HuH-7 (cell line): ENCODE data around the gene ADGRB3.
"Not testable (repeated sequence)": the region's sequence is repeated elsewhere in the genome, so short reads cannot be mapped to it uniquely, and the experiment has no call there.

ENCODE experiments used
- DNase-seq: peaks from one replicate; pipeline ENCODE4 v3.0.0; 2011; ENCODE audit warnings: low spot score

ADGRB3 gene

GRCh38 chr6:68740828-68741500 is 105.9 kb downstream of the ADGRB3 start:
- DNase-seq: no peak

- no peak for DNase-seq
Observed at GRCh38 chr6:68741501-68742386, 106.7 kb downstream of the ADGRB3 start.

GRCh38 chr6:68743099-68743498 is 108.0 kb downstream of the ADGRB3 start:
- DNase-seq: no peak

GRCh38 chr6:68744376-68744775 is 109.3 kb downstream of the ADGRB3 start:
- not testable (repeated sequence) for DNase-seq

- DNase-seq: no peak
Observed at GRCh38 chr6:68746376-68746775, 111.3 kb downstream of the ADGRB3 start.

GRCh38 chr6:68747110-68747790 is 112.2 kb downstream of the ADGRB3 start:
- no peak for DNase-seq

GRCh38 chr6:68747832-68748231 is 112.8 kb downstream of the ADGRB3 start:
- not testable (repeated sequence) for DNase-seq

- DNase-seq: no peak
Observed at GRCh38 chr6:68754681-68755213, 119.7 kb downstream of the ADGRB3 start.

- no peak for DNase-seq
Observed at GRCh38 chr6:68756454-68757375, 121.6 kb downstream of the ADGRB3 start.

- no peak for DNase-seq
Observed at GRCh38 chr6:68757821-68758220, 122.7 kb downstream of the ADGRB3 start.

- no peak for DNase-seq
Observed at GRCh38 chr6:68758559-68758958, 123.5 kb downstream of the ADGRB3 start.

GRCh38 chr6:68760485-68760884 is 125.4 kb downstream of the ADGRB3 start:
- DNase-seq: no peak

- no peak for DNase-seq
Observed at GRCh38 chr6:68760941-68761676, 126.0 kb downstream of the ADGRB3 start.

- DNase-seq: no peak
Observed at GRCh38 chr6:68761985-68762384, 126.9 kb downstream of the ADGRB3 start.

GRCh38 chr6:68771426-68771825 is 136.3 kb downstream of the ADGRB3 start:
- DNase-seq: no peak

GRCh38 chr6:68774843-68775242 is 139.8 kb downstream of the ADGRB3 start:
- DNase-seq: no peak

GRCh38 chr6:68776354-68776753 is 141.3 kb downstream of the ADGRB3 start:
- no peak for DNase-seq

- no peak for DNase-seq
Observed at GRCh38 chr6:68777956-68778355, 142.9 kb downstream of the ADGRB3 start.

GRCh38 chr6:68778356-68779020 is 143.4 kb downstream of the ADGRB3 start:
- no peak for DNase-seq

GRCh38 chr6:68779366-68779765 is 144.3 kb downstream of the ADGRB3 start:
- DNase-seq: no peak
